Measurements from ENCODE around the gene NARF. TPM values are rescaled to one million over a fixed set of nuclear protein-coding genes. Genes with fewer than 3 reads are reported as not detected.
"Not testable (repeated sequence)": the region's sequence is repeated elsewhere in the genome, so short reads cannot be mapped to it uniquely, and the experiment has no call there.

NARF gene
- total RNA-seq, 2 experiments from 2014 or later, result 71.5 to 78.9 TPM

- POLR2A ChIA-PET, result no interaction called here
- CTCF ChIA-PET, result interaction anchor here (0.7 to 2.0 kb wide), 3 partner anchors 28 to 383 kb away, joined by 3 to 8 read pairs (median 3); no protein-coding TSS in a partner anchor
Observed at GRCh38 chr17:82507631-82508175, 49.2 kb downstream of the NARF start.

GRCh38 chr17:82511642-82512041 is 53.1 kb downstream of the NARF start:
- POLR2A ChIA-PET, CTCF ChIA-PET: not testable (repeated sequence)

- CTCF ChIA-PET, POLR2A ChIA-PET: not testable (repeated sequence)
Observed at GRCh38 chr17:82513864-82514263, 55.3 kb downstream of the NARF start.

- CTCF ChIA-PET, result no interaction called here
- POLR2A ChIA-PET, result no interaction called here
Observed at GRCh38 chr17:82517230-82517865, 58.8 kb downstream of the NARF start.

- CTCF ChIA-PET, result interaction anchor here (1.0 to 1.2 kb wide), 3 partner anchors 13 to 23 kb away, joined by 3 to 4 read pairs (median 3); no protein-coding TSS in a partner anchor
- POLR2A ChIA-PET, result interaction anchor here (0.6 to 2.2 kb wide), 10 partner anchors 11 to 74 kb away, joined by 3 to 8 read pairs (median 4); partner anchors contain the start of gene NARF
Observed at GRCh38 chr17:82518826-82519810, 60.6 kb downstream of the NARF start, which contains the start of gene FOXK2. Gene FOXK2 (plus strand): TSS chr17:82519732. CDS start chr17:82519889, 157 bp downstream.

- ChIA-PET CTCF (interaction anchor here (1.0 to 2.1 kb wide), 6 partner anchors 16 to 71 kb away, joined by 3 to 12 read pairs (median 4); no protein-coding TSS in a partner anchor), POLR2A (interaction anchor here (0.7 to 2.2 kb wide), 7 partner anchors 10 to 75 kb away, joined by 3 to 8 read pairs (median 4); partner anchors contain the start of gene NARF)
Observed at GRCh38 chr17:82519971-82520903, 61.7 kb downstream of the NARF start.

- POLR2A ChIA-PET, result no interaction called here
- CTCF ChIA-PET, result no interaction called here
Observed at GRCh38 chr17:82524540-82524939, 66.0 kb downstream of the NARF start.

- CTCF ChIA-PET, result no interaction called here
- POLR2A ChIA-PET, result interaction anchor here (0.9 kb wide), 1 partner anchor 58 kb away, joined by 4 read pairs; no protein-coding TSS in a partner anchor
Observed at GRCh38 chr17:82525712-82526111, 67.2 kb downstream of the NARF start.

GRCh38 chr17:82527898-82528297 is 69.4 kb downstream of the NARF start:
- ChIA-PET POLR2A (no interaction called here), CTCF (no interaction called here)

- ChIA-PET CTCF (interaction anchor here (1.0 kb wide), 2 partner anchors 17 to 18 kb away, joined by 3 read pairs; no protein-coding TSS in a partner anchor), POLR2A (no interaction called here)
Observed at GRCh38 chr17:82528484-82529265, 70.1 kb downstream of the NARF start.

- POLR2A ChIA-PET, result interaction anchor here (0.7 to 1.8 kb wide), 3 partner anchors 10 to 204 kb away, joined by 3 to 6 read pairs (median 6); partner anchors contain the start of gene FOXK2
Observed at GRCh38 chr17:82529914-82530300, 71.4 kb downstream of the NARF start.

GRCh38 chr17:82531431-82531881 is 72.9 kb downstream of the NARF start:
- ChIA-PET POLR2A (no interaction called here), CTCF (no interaction called here)

More at GRCh38 chr17:82529914-82530300, 71.4 kb downstream of the NARF start:
- CTCF ChIA-PET, result interaction anchor here (0.6 to 1.0 kb wide), 3 partner anchors 20 to 96 kb away, joined by 3 read pairs; no protein-coding TSS in a partner anchor

GRCh38 chr17:82534401-82534812 is 75.9 kb downstream of the NARF start:
- CTCF ChIA-PET, result interaction anchor here (2.5 kb wide), 1 partner anchor 14 kb away, joined by 12 read pairs; no protein-coding TSS in a partner anchor

GRCh38 chr17:82536512-82537201 is 78.1 kb downstream of the NARF start:
- CTCF ChIA-PET, result interaction anchor here (0.7 to 2.5 kb wide), 3 partner anchors 14 to 27 kb away, joined by 3 to 12 read pairs (median 4); no protein-coding TSS in a partner anchor
- POLR2A ChIA-PET, result no interaction called here

More at GRCh38 chr17:82534401-82534812, 75.9 kb downstream of the NARF start:
- POLR2A ChIA-PET, result interaction anchor here (0.6 kb wide), 2 partner anchors 30 to 218 kb away, joined by 3 to 5 read pairs; no protein-coding TSS in a partner anchor

- CTCF ChIA-PET, result interaction anchor here (0.7 to 1.2 kb wide), 3 partner anchors 14 to 28 kb away, joined by 3 to 5 read pairs (median 4); no protein-coding TSS in a partner anchor
- POLR2A ChIA-PET, result not testable (repeated sequence)
Observed at GRCh38 chr17:82537228-82537627, 78.7 kb downstream of the NARF start.

- POLR2A ChIA-PET, CTCF ChIA-PET: not testable (repeated sequence)
Observed at GRCh38 chr17:82539076-82539475, 80.5 kb downstream of the NARF start.
